Measurements from ENCODE around the gene TSC22D1.

Gene TSC22D1

DNA sequence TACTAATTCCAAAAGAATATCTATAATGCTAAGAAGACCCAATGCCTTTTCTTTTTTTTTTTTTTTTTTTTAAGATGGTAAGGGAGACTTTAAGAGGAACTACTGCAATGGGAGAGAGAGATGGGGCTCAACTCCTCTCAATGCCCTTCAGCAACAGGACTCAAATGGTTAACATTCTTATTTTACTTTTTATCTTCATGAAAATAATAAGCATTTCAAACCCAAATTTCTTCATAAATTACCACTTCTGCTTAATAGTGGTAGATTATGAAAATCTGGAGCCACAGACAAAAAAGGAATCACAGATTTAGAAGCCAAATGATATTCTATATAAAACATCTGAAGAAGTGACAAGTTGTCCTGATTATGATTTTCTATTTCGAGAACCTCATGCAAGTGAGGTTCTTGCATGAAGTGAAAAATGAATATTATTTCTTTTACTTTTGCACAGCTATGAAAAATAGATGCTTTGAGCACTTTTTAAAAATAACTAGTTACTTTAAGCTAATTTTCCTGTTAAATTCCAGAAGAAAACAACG, 128.3 kb downstream of the TSC22D1 start:
- TF ChIP-seq, protein P1, sequence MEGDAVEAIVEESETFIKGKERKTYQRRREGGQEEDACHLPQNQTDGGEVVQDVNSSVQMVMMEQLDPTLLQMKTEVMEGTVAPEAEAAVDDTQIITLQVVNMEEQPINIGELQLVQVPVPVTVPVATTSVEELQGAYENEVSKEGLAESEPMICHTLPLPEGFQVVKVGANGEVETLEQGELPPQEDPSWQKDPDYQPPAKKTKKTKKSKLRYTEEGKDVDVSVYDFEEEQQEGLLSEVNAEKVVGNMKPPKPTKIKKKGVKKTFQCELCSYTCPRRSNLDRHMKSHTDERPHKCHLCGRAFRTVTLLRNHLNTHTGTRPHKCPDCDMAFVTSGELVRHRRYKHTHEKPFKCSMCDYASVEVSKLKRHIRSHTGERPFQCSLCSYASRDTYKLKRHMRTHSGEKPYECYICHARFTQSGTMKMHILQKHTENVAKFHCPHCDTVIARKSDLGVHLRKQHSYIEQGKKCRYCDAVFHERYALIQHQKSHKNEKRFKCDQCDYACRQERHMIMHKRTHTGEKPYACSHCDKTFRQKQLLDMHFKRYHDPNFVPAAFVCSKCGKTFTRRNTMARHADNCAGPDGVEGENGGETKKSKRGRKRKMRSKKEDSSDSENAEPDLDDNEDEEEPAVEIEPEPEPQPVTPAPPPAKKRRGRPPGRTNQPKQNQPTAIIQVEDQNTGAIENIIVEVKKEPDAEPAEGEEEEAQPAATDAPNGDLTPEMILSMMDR (IDR thresholded peaks at IDR 0.05; ENCODE audit: extremely low read depth, missing control alignments), result no peak
- DNase-seq (ENCODE audit: low spot score), result no peak

DNA sequence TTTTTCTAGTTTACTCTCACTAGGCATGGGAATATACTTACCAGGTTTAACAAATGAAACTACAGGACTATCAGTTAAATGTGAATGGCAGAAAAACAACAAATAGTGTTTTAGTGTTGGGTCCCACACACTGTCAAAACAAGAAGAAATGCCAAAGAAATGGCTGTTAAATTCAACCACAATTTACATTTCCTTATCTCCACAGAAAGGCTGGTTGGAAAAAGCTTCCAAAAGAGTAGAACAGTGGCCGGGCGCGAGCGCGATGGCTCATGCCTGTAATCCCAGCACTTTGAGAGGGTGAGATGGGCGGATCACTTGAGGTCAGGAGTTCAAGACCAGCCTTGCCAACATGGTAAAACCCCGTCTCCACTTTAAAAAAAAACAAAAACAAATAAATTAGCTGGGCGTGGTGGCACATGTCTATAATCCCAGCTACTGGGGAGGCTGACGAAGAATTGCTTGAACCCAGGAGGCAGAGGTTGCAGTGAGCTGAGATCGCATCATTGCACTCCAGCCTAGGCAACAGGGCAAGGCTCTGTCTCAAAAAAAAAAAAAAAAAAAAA, 136.0 kb downstream of the TSC22D1 start:
- no peak for DNase-seq (ENCODE audit: low spot score)
- TF ChIP-seq, protein P1 (IDR thresholded peaks at IDR 0.05; ENCODE audit: extremely low read depth, missing control alignments), result no peak

DNA sequence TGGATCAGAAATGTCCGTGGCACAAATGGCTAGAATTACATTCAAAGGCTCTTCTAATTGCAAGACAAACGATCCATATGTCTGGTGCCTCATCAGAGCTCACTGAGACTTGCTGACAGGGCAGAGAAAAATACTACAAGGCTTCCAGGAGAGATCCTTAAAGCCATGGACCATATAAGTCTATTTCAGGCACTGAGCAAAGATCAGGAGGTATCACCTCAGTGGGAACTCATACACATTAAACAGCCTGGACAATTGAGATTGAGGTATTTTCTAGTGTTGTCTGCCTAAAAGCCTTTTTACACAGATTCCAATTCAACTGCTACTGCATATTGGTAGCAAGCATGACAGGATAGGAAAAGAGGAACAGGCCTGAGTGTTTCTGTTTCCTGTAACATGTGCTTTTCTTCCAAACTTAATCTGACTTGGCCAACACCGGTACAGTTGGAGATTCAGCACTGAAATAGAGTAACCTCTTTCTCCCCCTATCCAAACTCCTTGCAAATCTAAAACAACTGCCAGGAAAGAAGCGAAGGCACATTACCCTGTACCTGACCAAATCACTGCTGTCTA, 136.6 kb downstream of the TSC22D1 start:
- no peak for DNase-seq (ENCODE audit: low spot score)
- TF ChIP-seq, protein P1 (IDR thresholded peaks at IDR 0.05; ENCODE audit: extremely low read depth, missing control alignments), result no peak

DNA sequence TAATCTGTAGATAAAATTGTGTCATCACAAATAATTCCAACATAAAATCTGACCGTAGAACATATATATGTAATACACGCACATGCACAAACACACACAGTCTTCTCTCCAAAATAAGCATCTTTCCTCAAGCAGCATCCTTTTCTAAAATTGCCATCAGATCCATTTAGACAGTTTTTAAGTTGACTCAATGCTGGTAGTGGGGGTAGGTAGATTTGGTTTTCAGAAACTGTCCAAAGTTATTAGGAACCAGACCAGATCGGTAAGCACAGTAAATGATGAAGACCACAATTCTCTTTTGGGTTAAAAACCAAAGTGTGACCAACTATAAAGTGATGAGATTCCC, 137.9 kb downstream of the TSC22D1 start:
- TF ChIP-seq, protein P1 (IDR thresholded peaks at IDR 0.05; ENCODE audit: extremely low read depth, missing control alignments), result no peak
- no peak for DNase-seq (ENCODE audit: low spot score)

DNA sequence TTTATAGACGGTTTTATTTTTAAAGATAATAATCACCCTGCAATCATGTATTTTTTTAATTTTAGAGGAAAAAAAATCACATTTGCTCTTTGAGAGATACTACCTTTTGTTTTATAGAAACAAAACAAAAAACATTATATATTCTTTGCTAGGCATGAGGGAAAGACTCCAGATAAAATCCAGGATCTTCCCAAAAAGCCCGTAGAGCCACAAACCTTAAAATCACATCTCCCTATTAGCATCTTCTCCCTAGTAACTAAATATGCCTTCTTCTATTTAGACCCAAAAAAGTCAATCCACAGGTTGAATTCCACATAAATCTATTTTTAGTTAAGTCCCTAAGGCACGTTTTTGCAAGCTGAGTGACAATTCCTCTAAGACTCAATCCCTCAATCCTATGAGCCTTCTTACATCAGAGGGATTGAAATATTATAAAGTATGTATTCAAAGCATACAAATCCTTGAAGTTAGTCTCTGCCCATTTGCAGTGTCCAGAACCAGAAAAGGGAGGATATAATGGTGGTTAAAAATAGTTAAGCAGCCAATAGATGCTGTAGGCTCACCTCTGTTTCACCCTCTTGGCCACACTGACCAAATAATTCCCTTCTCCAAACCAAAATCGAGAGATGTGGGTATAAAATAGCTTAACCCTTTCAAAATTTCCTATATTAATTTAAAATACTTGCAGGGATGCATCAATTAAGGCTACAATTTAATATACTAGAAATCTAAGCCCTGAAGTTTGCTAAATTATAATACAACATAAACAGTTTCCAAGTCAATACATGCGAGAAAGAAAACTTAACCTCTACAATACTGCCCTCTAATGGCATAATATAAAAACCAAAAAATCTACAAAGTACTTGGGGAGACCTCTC, 138.5 kb downstream of the TSC22D1 start:
- TF ChIP-seq, protein P1 (IDR thresholded peaks at IDR 0.05; ENCODE audit: extremely low read depth, missing control alignments), result no peak
- DNase-seq (ENCODE audit: low spot score), result peak; percentile 59

DNA sequence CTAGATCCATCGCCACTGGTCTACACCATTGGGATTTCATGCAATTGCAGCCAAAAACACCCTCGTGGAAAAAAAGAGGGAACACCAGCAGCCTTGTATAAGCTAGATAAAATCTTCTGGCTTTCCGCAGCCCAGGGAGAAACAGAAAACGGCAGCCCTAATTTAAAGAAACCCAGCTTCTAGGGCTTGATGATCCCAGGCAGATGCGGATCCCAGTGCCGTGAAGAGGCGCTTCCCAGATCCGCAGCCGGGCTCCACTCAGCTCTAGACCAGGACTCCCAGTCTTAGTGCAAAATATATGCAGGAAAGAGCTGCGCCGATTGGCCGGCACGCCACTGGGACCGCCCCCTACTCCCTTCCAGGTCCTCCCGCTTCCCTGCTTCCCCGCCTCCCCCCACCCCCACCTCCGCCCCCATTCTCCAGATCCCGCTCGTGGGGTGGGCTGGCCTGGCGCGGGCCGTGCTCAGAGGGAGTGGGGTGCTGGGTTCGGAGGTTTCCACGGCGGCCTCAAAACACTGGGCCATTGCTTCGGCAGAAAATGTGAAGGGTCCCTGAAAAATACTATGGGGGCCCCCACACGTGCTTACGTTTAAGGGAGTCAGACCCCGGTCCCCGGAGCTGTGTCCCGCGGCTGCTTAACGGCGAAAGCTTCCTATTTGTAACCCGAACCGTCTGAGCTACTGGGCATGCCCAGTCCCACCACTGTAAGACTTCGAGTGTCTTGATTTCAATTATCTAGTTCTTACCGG, 139.4 kb downstream of the TSC22D1 start:
- TF ChIP-seq, protein P1 (IDR thresholded peaks at IDR 0.05; ENCODE audit: extremely low read depth, missing control alignments), result no peak
- DNase-seq (ENCODE audit: low spot score), result no peak
